Measurements from ENCODE around the gene POLR2B. TPM values are rescaled to one million over a fixed set of nuclear protein-coding genes. Genes with fewer than 3 reads are reported as not detected.

POLR2B gene
- total RNA-seq, 1 experiment from 2014 or later: 334 TPM

DNA sequence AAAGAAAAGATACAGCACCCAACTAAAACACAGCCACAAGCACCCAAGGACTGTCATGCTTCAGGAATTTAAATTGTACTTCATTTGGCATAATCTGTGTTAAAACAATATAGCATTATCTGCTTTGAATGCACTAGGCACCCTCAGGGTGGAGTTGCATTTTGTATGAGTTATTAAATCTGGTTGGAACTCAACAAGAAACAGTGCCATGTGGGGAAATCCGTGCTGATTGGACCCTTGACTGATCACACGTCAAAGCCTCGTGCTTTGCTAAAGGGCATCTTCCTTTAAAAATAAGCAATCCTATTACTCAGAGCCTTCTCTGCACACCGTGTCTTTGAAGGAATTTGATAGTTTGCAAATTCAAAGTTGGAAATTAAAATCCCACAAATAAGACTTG is 96.0 kb downstream of the POLR2B start:
- Histone ChIP-seq H3K27ac (no peak overlapping the region), H3K9me3 (replicated peaks) (no peaks in the 10 kb centered on the region), H3K36me3 (no peaks in the 10 kb centered on the region), H3K4me1 (peaks cover 7% of the 10 kb centered on the region; the same call in 1 of the 2 replicates), H3K4me3 (no peak overlapping the region), H3K27me3 (no peaks in the 10 kb centered on the region)
- no peak for DNase-seq

DNA sequence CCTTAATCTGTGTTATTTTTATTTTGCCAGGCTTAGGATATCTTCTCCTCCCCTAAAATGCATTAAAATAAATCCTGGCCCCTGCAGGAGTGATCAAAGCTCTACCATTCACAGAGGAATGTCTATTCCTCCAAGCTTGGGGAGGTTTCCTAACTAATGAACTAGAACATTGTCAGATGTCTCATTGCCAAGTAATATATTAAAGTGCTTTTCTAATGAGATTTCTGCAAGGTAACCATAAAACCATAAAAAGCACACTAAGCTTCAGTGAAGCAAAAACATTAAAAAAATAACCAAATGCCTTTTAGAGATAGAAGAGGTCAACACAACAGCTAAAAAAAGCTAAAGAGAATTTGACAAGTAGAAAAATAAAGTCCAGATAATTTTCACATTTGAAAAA is 96.7 kb downstream of the POLR2B start:
- no peaks in the 10 kb centered on the region for H3K36me3 ChIP-seq
- no peaks in the 10 kb centered on the region for H3K9me3 ChIP-seq (replicated peaks)
- peaks cover 7% of the 10 kb centered on the region; the same call in 1 of the 2 replicates for H3K4me1 ChIP-seq
- no peak for DNase-seq
- no peak overlapping the region for H3K4me3 ChIP-seq
- no peak overlapping the region for H3K27ac ChIP-seq
- H3K27me3 ChIP-seq: no peaks in the 10 kb centered on the region

DNA sequence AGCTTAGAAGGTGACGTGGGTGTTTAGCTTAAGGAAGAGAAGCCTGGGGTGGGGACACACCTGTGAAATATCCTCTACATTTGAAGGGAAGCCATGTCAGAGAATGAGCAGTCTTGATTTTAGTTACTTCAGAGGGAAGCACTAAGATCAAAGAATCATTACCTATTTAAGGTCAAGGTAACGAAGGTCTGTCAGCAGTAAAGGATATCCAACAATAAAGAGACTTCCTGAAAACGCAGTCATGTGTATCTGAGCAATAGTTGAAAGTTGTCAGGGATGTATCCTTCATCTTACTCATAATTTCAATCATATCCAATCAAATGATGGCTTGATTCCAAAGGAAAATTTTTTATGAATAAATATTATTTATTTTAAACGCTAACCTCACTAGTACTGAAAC is 98.0 kb downstream of the POLR2B start:
- H3K27ac ChIP-seq: no peak overlapping the region

DNA sequence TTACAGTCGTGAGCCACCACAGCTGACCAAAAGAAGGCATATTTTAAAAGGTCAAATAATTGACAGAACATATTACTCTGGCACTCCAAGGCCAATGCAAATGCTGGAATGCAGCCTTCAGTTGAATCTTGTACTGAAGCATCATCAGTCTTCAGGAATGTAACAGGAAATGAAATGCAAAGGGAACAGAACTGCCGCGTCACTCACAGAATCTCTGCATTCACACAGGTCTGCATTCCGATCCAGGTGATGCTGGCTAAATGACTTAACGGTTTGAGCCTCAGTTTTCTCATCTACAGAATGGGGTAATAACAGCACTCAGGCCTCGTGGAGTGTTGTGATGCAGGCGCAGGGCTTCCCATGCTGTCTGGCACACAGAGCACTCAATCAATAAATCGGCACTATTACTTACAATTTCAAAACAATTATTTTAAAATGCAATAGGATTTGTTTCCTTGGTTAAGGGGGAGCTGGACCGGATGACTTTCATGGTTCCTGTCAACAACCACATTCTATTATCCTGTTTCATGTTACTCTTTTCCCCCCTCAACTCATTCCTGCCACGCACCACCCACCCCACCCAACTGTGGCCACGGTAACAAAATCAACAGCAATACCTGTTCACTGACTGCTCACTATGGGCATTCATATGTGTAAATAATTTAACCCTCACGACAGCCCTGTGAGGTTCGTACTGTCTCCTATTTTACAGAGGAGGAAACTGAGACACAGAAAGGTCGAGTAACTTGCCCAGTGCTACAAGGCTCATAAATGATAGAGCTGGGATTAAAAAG is 99.1 kb downstream of the POLR2B start:
- Histone ChIP-seq H3K9me3 (replicated peaks) (no peaks in the 10 kb centered on the region), H3K27me3 (no peaks in the 10 kb centered on the region), H3K27ac (no peak overlapping the region), H3K4me3 (no peak overlapping the region), H3K4me1 (peaks cover 20% of the 10 kb centered on the region), H3K36me3 (no peaks in the 10 kb centered on the region)
- no peak for DNase-seq

More for the DNA sequence above, 98.0 kb downstream of the POLR2B start:
- Histone ChIP-seq H3K36me3 (no peaks in the 10 kb centered on the region), H3K4me3 (no peak overlapping the region), H3K9me3 (replicated peaks) (no peaks in the 10 kb centered on the region), H3K4me1 (peaks cover 18% of the 10 kb centered on the region), H3K27me3 (no peaks in the 10 kb centered on the region)
- no peak for DNase-seq

DNA sequence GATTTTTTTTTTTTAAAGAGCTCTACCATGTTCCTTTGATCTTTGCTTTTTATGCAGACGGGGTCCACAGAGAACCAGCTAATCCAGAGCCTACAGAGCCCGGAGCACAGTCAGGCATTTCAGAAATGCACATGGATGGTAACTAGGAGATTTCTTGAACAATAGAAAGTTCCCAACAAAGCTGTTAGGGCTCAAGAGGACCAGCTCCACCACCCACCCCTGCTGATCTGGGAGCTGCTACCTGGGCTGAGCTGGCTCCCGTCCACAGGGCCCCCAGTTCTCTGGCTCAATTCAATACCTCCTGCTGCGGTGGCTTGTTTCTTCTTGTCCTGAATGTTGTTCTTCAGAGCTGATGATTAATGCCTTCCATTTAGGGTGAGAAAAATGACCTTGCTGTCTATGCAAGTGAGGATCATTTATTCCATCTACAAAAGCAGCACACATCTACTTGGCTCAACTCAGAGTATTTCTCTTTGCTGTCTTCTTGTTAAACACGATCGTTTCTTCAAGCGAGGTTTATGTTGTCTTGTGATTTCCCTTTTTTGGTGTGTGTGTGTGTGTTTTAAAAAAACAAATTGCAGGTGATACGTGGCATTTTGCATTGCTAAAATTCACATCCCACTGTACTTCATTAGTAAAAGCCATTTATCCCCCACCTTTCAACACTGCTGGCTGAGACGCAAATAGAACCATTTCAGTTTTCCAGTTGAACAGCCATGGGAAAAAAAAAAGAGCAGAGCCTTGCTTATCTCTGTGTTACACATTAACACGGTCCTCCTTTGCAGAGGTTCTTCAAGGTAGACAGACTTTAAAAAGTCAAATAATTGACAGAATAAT is 100.2 kb downstream of the POLR2B start:
- no peaks in the 10 kb centered on the region for H3K9me3 ChIP-seq (replicated peaks)
- no peaks in the 10 kb centered on the region for H3K27me3 ChIP-seq
- no peak overlapping the region for H3K4me3 ChIP-seq
- H3K36me3 ChIP-seq: no peaks in the 10 kb centered on the region
- peaks cover 20% of the 10 kb centered on the region for H3K4me1 ChIP-seq
- DNase-seq: no peak
- no peak overlapping the region for H3K27ac ChIP-seq

Other genes starting within 250 kb of the POLR2B start
- gene SPINK2, start 157.2 kb upstream of the POLR2B start, total RNA-seq (2014; rRNA removed; shearing (Covaris generic)): not detected in 2 replicates
- 49.7 and 55.4 TPM in 2 replicates for gene REST, start 71.0 kb upstream of the POLR2B start, total RNA-seq (2014; rRNA removed; shearing (Covaris generic))
- 25.3 and 27.4 TPM in 2 replicates for gene NOA1, start 1.3 kb upstream of the POLR2B start, total RNA-seq (2014; rRNA removed; shearing (Covaris generic))
- 1.8 and 2.3 TPM in 2 replicates for gene IGFBP7, start 131.5 kb downstream of the POLR2B start, total RNA-seq (2014; rRNA removed; shearing (Covaris generic))

All from SJCRH30 (cell line).